NCI-H1694 (cell line): ENCODE measurements around the gene MAF.

Experiments used
- DNase-seq: peaks from one replicate; lab custom pipeline; 2025; lab: John Stamatoyannopoulos, UW

Gene MAF

GRCh38 chr16:79589601-79590102 is 10.9 kb downstream of the MAF start:
- DNase-seq, result no peak

- DNase-seq, result no peak
Measured at GRCh38 chr16:79587897-79588296, 12.6 kb downstream of the MAF start.

- DNase-seq, result no peak
Measured at GRCh38 chr16:79587296-79587695, 13.2 kb downstream of the MAF start.

GRCh38 chr16:79582789-79583188 is 17.7 kb downstream of the MAF start:
- no peak for DNase-seq

GRCh38 chr16:79580453-79581191 is 19.9 kb downstream of the MAF start:
- no peak for DNase-seq

- DNase-seq, result no peak
Measured at GRCh38 chr16:79576602-79577001, 23.9 kb downstream of the MAF start.

- DNase-seq, result no peak
Measured at GRCh38 chr16:79573884-79574283, 26.7 kb downstream of the MAF start.

GRCh38 chr16:79573071-79573470 is 27.5 kb downstream of the MAF start:
- DNase-seq, result no peak

- no peak for DNase-seq
Measured at GRCh38 chr16:79571903-79572535, 28.5 kb downstream of the MAF start.

- no peak for DNase-seq
Measured at GRCh38 chr16:79571065-79571902, 29.3 kb downstream of the MAF start.

- no peak for DNase-seq
Measured at GRCh38 chr16:79564671-79565107, 35.8 kb downstream of the MAF start.

GRCh38 chr16:79563921-79564320 is 36.6 kb downstream of the MAF start:
- DNase-seq, result no peak

- DNase-seq, result no peak
Measured at GRCh38 chr16:79562166-79562823, 38.2 kb downstream of the MAF start.

- DNase-seq, result no peak
Measured at GRCh38 chr16:79561729-79562128, 38.8 kb downstream of the MAF start.

GRCh38 chr16:79560923-79561322 is 39.6 kb downstream of the MAF start:
- no peak for DNase-seq

- no peak for DNase-seq
Measured at GRCh38 chr16:79560318-79560717, 40.2 kb downstream of the MAF start.

GRCh38 chr16:79559532-79559931 is 41.0 kb downstream of the MAF start:
- no peak for DNase-seq

GRCh38 chr16:79557421-79557820 is 43.1 kb downstream of the MAF start:
- DNase-seq, result no peak

GRCh38 chr16:79554912-79555311 is 45.6 kb downstream of the MAF start:
- DNase-seq, result no peak

- no peak for DNase-seq
Measured at GRCh38 chr16:79550373-79550772, 50.2 kb downstream of the MAF start.

GRCh38 chr16:79547085-79547484 is 53.5 kb downstream of the MAF start:
- no peak for DNase-seq
